CD4-positive, alpha-beta T cell treated with Interleukin-4 for 4 hours (primary cell): Measurements from ENCODE around the gene OR10X1.

Source experiments
- DNase-seq: peaks from one replicate; pipeline ENCODE4 v3.0.0-alpha.2; 2020

OR10X1 gene, protein sequence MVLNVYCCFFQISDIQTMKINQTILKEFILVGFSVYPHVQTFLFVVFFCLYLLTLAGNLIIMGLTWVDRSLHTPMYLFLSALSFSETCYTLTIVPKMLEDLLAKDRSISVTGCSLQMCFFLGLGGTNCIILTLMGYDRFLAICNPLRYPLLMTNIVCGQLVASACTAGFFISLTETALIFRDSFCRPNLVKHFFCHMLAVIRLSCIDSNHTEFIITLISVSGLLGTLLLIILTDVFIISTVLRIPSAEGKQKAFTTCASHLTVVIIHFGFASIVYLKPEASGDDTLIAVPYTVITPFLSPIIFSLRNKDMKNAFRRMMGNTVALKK

GRCh38 chr1:158579733-158580132, at the start of gene OR10X1:
Gene OR10X1, minus strand, starts transcription at chr1:158579899. Its CDS starts 0 bp downstream, at chr1:158579899.
- DNase-seq, result no peak

DNA sequence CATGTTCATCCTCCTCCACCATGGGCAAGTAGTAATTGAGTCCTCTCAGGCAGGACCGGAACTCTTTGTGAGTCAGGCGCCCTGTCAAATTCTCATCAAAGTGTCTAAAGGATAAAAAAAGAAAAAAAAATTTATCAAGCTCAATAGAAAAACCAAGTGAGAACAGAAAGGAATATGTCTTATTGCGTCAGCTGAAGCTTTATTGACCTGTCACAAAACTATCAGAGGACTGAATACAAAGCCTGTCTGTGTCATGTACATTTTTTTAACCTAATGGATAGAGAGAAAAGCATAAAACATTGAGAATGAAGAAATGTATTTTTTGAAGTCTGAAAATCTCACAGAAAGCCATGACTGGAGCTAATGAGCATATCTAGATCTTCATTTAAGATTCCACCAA, 34.1 kb upstream of the OR10X1 start:
- DNase-seq, result no peak

DNA sequence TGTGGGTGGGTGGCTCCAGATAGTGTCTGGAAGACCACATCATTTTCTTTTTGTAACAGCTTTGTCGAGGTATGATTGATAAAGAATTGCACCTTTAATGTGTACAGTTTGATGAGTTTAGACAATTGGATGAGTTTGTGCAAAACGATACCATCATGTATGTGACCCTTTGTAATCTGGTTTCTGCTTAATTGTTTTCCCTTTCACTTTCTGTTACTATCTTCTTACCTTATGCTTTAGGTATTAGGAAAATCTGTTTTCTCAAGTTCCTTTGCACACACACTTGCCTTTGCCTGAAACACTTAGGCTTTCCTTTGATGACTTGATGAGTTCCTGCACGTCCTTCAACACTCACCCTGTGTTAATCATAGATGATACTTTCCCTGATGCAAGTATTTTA, 32.2 kb upstream of the OR10X1 start:
- no peak for DNase-seq

- DNase-seq, result no peak
Measured at GRCh38 chr1:158607296-158607695, 27.6 kb upstream of the OR10X1 start.

GRCh38 chr1:158604968-158605367, 25.3 kb upstream of the OR10X1 start, which contains the start of gene OR10Z1:
Gene OR10Z1, plus strand, starts transcription at chr1:158605268. Its CDS starts 1,171 bp downstream, at chr1:158606439.
- DNase-seq, result no peak

DNA sequence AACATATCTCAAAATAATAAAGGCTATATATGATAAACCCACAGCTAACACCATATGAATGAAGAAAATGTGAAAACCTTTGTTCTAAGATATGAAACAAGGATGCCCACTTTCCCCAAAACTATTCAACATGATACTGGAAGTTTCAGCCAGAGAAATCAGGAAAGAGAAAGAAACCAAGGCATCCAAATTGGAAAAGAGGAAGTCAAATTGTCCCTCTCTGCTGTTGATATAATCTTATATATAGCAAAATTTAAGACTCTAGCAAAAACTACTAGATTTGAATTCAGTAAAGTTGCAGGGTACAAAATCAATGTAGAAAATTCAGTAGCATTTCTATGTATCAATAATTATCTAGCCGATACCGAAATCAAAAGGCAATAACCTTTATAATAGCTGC, 21.0 kb upstream of the OR10X1 start:
- no peak for DNase-seq

- DNase-seq, result no peak
Measured at GRCh38 chr1:158586942-158587341, 7.2 kb upstream of the OR10X1 start.

GRCh38 chr1:158583962-158584361, 4.3 kb upstream of the OR10X1 start:
- DNase-seq, result no peak

DNA sequence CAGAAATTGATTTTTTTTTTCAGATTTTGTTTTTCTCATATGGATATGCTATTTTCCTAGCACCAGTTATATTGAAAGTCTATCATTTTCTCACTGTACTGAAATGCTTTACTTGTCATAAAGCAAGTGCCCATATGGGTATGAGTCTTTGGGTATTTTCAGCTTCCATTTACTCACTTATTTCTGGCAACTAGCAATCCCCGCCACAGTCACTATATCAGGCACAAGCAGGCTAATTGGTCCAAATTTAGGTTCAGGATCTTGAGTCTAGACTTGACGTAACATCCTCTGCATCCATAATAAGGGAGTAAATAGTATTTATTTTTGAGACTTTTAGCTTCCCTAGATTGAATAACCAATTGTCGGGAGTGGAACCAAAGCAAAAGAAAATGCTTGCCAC, 2.1 kb downstream of the OR10X1 start:
- DNase-seq, result no peak

DNA sequence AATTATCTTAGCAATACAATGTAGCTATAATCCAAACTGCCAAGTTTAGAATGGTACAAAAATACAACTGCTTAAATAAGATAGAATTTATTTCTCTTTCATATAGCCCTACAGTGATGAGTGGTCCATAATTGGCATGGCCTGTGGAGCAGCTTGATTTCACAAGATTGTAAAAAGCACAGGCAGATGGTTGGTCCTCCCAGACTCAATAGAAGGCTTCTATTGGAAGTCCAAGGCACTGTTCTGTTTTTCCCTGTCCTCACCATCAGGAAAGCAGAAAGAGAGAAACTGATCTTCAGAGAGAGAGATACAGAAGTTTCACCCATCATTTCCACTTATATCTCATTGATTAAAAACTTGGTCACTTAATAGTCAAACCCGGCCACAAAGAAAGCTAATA, 7.5 kb downstream of the OR10X1 start:
- no peak for DNase-seq

- DNase-seq, result no peak
Measured at GRCh38 chr1:158570480-158570879, 9.2 kb downstream of the OR10X1 start, which contains the start of gene OR6P1. Gene OR6P1, minus strand, starts transcription at chr1:158570580. Its CDS starts 6,976 bp downstream, at chr1:158563604.

- DNase-seq, result no peak
Measured at GRCh38 chr1:158564608-158565007, 15.1 kb downstream of the OR10X1 start.

DNA sequence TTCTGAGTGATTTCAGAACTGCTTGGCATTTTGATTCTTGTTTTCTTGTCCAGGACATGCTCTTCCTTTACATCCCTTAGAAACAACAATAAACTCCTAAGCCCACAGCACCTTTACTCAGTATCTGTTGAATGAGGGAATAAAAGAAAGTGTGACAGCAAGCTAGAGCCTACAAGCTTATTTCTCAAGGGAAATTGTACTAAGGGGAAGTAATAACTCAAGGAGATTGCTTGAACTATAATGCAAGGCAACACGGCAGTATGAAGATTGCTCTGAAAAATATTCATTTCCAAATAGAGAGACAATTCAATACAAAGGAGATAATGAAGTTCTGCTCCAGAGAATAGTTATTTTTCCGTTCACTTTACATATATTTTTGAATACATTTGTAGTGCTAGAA, 15.8 kb downstream of the OR10X1 start:
- no peak for DNase-seq

DNA sequence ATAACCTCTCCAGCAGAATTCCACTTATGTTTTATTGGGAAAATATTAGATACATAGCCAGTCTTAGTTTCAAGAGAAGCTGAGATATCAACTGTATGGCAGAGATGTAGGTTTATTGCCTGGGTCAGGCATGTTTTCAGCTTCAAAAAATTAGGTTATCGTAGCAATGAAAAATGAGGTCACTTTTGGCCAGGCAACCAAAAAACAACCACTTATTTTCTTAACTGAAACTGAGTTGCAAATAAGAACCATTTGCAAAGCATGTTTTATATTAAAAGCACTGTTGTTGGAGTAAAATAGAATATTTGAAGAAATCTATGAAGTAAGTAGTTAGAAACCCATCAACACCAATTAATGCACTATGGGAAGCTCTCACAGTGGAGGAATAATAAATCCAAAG, 20.0 kb downstream of the OR10X1 start:
- no peak for DNase-seq

DNA sequence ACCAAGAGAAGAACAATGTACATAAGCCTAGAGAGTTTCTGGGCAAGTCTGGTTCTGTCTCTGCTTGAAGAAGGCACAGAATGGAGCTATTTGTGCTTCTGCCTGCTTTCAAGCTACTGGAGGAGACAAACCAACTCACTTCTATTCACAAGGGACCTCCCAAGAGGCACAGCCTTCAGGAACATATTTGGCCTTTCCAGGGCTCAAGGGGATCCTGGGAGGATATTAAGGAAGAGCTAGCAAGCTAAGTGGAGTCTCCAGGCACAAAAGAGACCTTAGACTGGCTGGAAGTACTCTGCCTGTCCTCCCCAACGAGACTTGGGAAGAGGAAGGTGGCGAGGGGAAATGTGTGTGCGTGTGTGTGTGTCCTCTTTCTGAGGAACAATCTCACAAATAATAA, 25.3 kb downstream of the OR10X1 start, which contains the start of gene OR6Y1:
TSS of gene OR6Y1 (minus strand) at position 54 of the 400 bp plus-strand sequence. CDS start 6,300 bp downstream, outside the sequence.
- DNase-seq, result no peak

DNA sequence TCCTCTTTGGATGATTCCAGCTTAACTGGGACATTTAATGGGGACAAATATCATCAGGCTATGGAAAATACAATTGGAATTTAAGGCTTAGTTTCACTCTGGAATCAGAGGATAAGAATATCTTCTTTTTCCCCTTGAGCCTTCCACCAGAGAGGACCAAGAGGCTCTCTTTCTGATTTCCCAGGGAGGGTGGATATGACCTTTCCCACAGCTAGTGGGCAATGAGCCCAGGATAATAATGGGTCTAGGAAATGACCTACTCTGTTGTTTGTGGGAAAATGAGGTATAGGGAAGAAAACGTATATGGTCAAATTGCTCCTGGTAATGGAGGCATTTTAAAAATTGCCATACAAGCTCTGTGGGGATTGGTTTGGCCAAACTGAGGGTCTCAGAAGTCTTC, 27.4 kb downstream of the OR10X1 start:
- no peak for DNase-seq

- DNase-seq, result no peak
Measured at GRCh38 chr1:158547533-158547932, 32.2 kb downstream of the OR10X1 start.

GRCh38 chr1:158537609-158538008, 42.1 kb downstream of the OR10X1 start:
- no peak for DNase-seq

- no peak for DNase-seq
Measured at GRCh38 chr1:158534496-158534895, 45.2 kb downstream of the OR10X1 start.
